Measurements from ENCODE around the gene NFE2L3.

DNA sequence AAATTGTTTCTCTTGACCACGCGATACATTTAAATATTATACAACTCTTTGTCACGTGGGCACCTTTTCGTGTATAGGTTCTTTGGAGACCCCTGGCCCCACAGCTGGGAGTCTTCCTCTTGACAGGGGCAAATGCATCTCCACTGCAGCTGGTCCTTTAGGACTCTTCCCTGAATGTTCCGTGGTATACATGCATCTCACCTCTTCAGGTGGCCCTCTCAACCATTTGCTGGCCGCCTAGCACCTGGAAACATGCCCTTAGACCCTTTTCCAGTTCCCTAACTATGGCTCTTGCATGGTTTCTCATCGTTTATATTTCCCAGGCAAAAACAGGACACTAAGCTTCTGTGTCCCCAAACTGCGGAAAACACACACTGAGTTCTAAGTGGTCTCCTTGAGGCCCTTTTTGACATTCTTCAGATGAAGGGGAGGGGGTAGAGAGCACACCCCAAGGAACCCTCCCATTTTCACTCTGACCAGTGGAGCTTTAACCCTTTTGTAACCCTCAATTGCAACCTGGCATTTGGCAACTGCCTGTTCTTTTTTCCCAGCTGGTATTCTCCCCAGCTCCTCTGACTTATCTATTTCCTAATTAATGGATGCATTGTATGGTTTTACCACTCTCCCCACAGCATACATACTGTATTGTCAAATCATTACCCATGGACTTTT, 28.0 kb downstream of the NFE2L3 start:
- TF ChIP-seq POLR2A (IDR thresholded peaks at IDR 0.05; ENCODE audit: low read depth) = no peak
- TF ChIP-seq, protein P1, sequence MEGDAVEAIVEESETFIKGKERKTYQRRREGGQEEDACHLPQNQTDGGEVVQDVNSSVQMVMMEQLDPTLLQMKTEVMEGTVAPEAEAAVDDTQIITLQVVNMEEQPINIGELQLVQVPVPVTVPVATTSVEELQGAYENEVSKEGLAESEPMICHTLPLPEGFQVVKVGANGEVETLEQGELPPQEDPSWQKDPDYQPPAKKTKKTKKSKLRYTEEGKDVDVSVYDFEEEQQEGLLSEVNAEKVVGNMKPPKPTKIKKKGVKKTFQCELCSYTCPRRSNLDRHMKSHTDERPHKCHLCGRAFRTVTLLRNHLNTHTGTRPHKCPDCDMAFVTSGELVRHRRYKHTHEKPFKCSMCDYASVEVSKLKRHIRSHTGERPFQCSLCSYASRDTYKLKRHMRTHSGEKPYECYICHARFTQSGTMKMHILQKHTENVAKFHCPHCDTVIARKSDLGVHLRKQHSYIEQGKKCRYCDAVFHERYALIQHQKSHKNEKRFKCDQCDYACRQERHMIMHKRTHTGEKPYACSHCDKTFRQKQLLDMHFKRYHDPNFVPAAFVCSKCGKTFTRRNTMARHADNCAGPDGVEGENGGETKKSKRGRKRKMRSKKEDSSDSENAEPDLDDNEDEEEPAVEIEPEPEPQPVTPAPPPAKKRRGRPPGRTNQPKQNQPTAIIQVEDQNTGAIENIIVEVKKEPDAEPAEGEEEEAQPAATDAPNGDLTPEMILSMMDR (IDR thresholded peaks at IDR 0.05) = no peak
- TF ChIP-seq EP300 (IDR thresholded peaks at IDR 0.05) = no peak

Measured in esophagus muscularis mucosa (tissue), 4 donors.